Breast epithelium (tissue), 3 donors: ENCODE data around the gene ZNG1F.
"Not testable (repeated sequence)": the region's sequence is repeated elsewhere in the genome, so short reads cannot be mapped to it uniquely, and the experiment has no call there.

ENCODE experiments used
- POLR2A ChIP-seq: fragments of 450-650 bp; IDR thresholded peaks from one replicate; pipeline ENCODE4 v1.6.1; 2016; ENCODE audit warnings: antibody characterized with exemption, mild to moderate bottlenecking, moderate library complexity
- POLR2AphosphoS5 ChIP-seq, 3 donors: sonication (generic); formaldehyde crosslinking; IDR thresholded peaks; one replicate each; pipeline ENCODE4 v1.6.1; 2017; ENCODE audit warnings: antibody characterized with exemption in 3 of 3
- TF ChIP-seq, protein P1 (sequence below), 3 donors: fragments of 450-650 bp; IDR thresholded peaks; one replicate each; pipeline ENCODE4 v1.5.1; 2016 to 2017; ENCODE audit warnings: antibody characterized with exemption in 3 of 3, mild to moderate bottlenecking in 3 of 3, moderate library complexity in 3 of 3

DNA sequence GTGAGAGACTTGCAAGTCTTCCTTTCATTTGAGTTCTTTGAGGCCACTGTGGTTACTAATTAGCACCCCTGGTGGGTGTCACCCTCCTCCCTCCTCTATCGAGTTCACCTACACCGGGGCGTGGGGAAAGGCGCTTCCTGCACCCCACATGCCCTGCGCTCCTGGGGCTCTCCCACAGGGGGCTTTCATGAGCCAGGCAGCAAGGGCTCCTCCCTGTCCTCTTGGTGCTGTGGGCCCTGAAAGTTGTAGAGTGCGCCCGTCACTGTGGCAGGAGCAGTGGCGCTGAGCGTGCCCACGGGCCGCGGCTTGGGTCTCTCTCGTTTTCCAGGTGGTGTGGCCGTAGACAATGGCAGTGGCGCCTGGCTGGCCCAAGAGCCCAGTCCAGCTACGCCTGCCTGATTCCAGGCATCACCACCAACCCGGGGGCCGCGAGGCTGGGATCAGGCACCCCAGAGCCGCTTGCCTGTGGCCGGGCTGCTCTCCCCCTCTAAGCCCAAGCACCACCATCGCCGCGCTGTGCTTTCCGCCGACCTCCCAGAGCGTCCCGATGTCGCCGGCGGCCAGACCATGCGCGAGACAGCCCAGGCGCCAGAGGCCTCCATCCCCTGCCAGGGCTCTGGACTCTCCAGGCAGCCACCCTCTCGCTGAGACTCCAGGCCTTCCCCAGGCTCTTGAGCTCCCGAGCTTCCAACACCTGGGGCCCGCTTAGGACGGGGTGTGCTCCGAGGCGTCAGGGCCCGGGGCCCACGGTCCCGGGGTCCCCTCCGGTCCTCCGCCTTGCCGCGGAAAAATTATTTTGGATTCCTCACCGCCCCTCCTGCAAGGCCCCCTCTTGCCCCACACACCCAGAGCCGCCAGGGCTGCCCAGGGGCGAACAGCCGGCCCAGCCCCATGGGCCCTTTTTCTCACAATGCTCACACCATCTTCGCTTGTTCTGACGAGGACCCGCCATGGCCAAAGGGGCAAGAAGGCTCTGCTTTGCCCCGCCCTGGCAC, 46.0 kb upstream of the ZNG1F start:
- TF ChIP-seq, protein P1, sequence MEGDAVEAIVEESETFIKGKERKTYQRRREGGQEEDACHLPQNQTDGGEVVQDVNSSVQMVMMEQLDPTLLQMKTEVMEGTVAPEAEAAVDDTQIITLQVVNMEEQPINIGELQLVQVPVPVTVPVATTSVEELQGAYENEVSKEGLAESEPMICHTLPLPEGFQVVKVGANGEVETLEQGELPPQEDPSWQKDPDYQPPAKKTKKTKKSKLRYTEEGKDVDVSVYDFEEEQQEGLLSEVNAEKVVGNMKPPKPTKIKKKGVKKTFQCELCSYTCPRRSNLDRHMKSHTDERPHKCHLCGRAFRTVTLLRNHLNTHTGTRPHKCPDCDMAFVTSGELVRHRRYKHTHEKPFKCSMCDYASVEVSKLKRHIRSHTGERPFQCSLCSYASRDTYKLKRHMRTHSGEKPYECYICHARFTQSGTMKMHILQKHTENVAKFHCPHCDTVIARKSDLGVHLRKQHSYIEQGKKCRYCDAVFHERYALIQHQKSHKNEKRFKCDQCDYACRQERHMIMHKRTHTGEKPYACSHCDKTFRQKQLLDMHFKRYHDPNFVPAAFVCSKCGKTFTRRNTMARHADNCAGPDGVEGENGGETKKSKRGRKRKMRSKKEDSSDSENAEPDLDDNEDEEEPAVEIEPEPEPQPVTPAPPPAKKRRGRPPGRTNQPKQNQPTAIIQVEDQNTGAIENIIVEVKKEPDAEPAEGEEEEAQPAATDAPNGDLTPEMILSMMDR (IDR thresholded peaks at IDR 0.05), result not testable (repeated sequence)
- not testable (repeated sequence) for TF ChIP-seq POLR2AphosphoS5 (IDR thresholded peaks at IDR 0.05); POLR2A
